H1 (cell line): ENCODE data around the gene OR5H1. TPM values are rescaled to one million over a fixed set of nuclear protein-coding genes. Genes with fewer than 3 reads are reported as not detected.

Experiments used
- CTCF ChIA-PET: fragments of 300-600 bp; sonication (Branson Sonifier 250); formaldehyde crosslinking; loops from one replicate; lab custom pipeline; 2021; ENCODE audit not compliant: partially characterized antibody; lab: Charles Lee
- POLR2A ChIA-PET: fragments of 300-600 bp; sonication (Branson Sonifier 250); formaldehyde crosslinking; loops from one replicate; lab custom pipeline; 2021; ENCODE audit warnings: inconsistent platforms; ENCODE audit not compliant: partially characterized antibody; lab: Charles Lee
- DNase-seq, 2 experiments: peaks; one replicate each; pipeline versions ENCODE4 v3.0.0 to v3.0.0-alpha.2; 2010 to 2022; ENCODE audit warnings: low spot score in 2 of 2, low read depth in 1 of 2, mixed read lengths in 1 of 2
- FAIRE-seq: peaks from 2 replicates; lab custom pipeline; 2011; peaks lifted over from hg19 to GRCh38; lab: Jason Lieb, UNC
- H2AFZ ChIP-seq: 2 replicates; pipeline ENCODE4 v1.8.1; 2012; ENCODE audit warnings: low read length, inconsistent platforms
- H2AK5ac ChIP-seq: 2 replicates; pipeline ENCODE4 v1.6.1; 2013; ENCODE audit warnings: low read depth, low read length
- H2BK120ac ChIP-seq: replicated peaks from 2 replicates; pipeline ENCODE3; 2013; ENCODE audit warnings: low read depth, low read length, inconsistent platforms
- H2BK12ac ChIP-seq: 2 replicates; pipeline ENCODE4 v1.6.1; 2013; ENCODE audit warnings: low read depth, low read length
- H2BK15ac ChIP-seq: 2 replicates; pipeline ENCODE4 v1.6.1; 2013; ENCODE audit warnings: low read length
- H2BK20ac ChIP-seq: 2 replicates; pipeline ENCODE4 v1.6.1; 2013; ENCODE audit warnings: low read length
- H2BK5ac ChIP-seq: 2 replicates; pipeline ENCODE4 v1.6.1; 2013; ENCODE audit warnings: low read depth, low read length
- H3K14ac ChIP-seq: 2 replicates; pipeline ENCODE4 v1.6.1; 2013; ENCODE audit warnings: inconsistent platforms; ENCODE audit not compliant: insufficient read length
- H3K18ac ChIP-seq: 2 replicates; pipeline ENCODE4 v1.6.1; 2013; ENCODE audit warnings: low read length; ENCODE audit errors: extremely low read depth
- H3K23ac ChIP-seq: 2 replicates; pipeline ENCODE4 v1.6.1; 2013; ENCODE audit warnings: inconsistent platforms; ENCODE audit not compliant: insufficient read length
- H3K23me2 ChIP-seq: 2 replicates; pipeline ENCODE4 v1.6.1; 2013; ENCODE audit warnings: low read depth, low read length
- H3K27ac ChIP-seq: 2 replicates; pipeline ENCODE4 v1.6.1; 2011; ENCODE audit warnings: low read depth, low read length, inconsistent platforms
- H3K27me3 ChIP-seq, 4 experiments: replicated peaks in 1 of 4; 1 replicate in 1 of 4; 2 replicates in 3 of 4; pipeline versions ENCODE4 v1.6.1 to v1.8.1; 2011 to 2013; ENCODE audit warnings: low read length in 3 of 4, mild to moderate bottlenecking in 3 of 4, inconsistent platforms in 2 of 4, mixed read lengths in 2 of 4, moderate library complexity in 1 of 4; ENCODE audit not compliant: control insufficient read depth in 3 of 4, insufficient read depth in 3 of 4; ENCODE audit errors: extremely low read depth in 1 of 4
- H3K36me3 ChIP-seq, 4 experiments: 2 replicates each; pipeline versions ENCODE4 v1.6.1 to v1.8.1; 2011 to 2013; ENCODE audit warnings: mild to moderate bottlenecking in 4 of 4, low read length in 3 of 4, moderate library complexity in 2 of 4, control low read depth in 1 of 4, inconsistent platforms in 1 of 4; ENCODE audit not compliant: insufficient read depth in 4 of 4, control insufficient read depth in 2 of 4
- H3K4ac ChIP-seq: replicated peaks from 2 replicates; pipeline ENCODE3; 2013; ENCODE audit warnings: low read length, low read depth, mixed read lengths, inconsistent platforms; ENCODE audit not compliant: insufficient read length
- H3K4me1 ChIP-seq, 4 experiments: replicated peaks in 1 of 4; 1 replicate in 1 of 4; 2 replicates in 3 of 4; pipeline versions ENCODE4 v1.6.1 to v1.8.1; 2011 to 2013; ENCODE audit warnings: low read length in 3 of 4, inconsistent platforms in 2 of 4, mixed read lengths in 1 of 4; ENCODE audit not compliant: insufficient read depth in 4 of 4, control insufficient read depth in 3 of 4
- H3K4me2 ChIP-seq, 2 experiments: 2 replicates each; pipeline versions ENCODE4 v1.6.1 to v1.8.1; 2011 to 2013; ENCODE audit warnings: low read depth in 2 of 2, low read length in 2 of 2, control low read depth in 1 of 2, inconsistent platforms in 1 of 2, mild to moderate bottlenecking in 1 of 2; ENCODE audit not compliant: insufficient read depth in 1 of 2
- H3K4me3 ChIP-seq, 4 experiments: fragments of 200-600, 300-600 bp in 1 of 4; sonication (generic), shearing (Covaris generic), sonication (Bioruptor Twin) in 1 of 4; 2 replicates each; pipeline versions ENCODE4 v1.5.1 to v1.8.1; 2011 to 2016; ENCODE audit warnings: low read length in 4 of 4, low read depth in 3 of 4, control low read depth in 2 of 4, inconsistent platforms in 2 of 4, mild to moderate bottlenecking in 2 of 4, mixed read lengths in 1 of 4, moderate library complexity in 1 of 4; ENCODE audit not compliant: insufficient read depth in 2 of 4; ENCODE audit errors: extremely low read depth in 1 of 4
- H3K56ac ChIP-seq: replicated peaks from 2 replicates; pipeline ENCODE3; 2013; ENCODE audit warnings: low read depth, mild to moderate bottlenecking, mixed read lengths, low read length, inconsistent platforms; ENCODE audit not compliant: insufficient read length
- H3K79me1 ChIP-seq: 2 replicates; pipeline ENCODE4 v1.6.1; 2013; ENCODE audit warnings: low read depth, low read length, control low read depth
- H3K79me2 ChIP-seq, 2 experiments: 2 replicates each; pipeline versions ENCODE4 v1.6.1 to v1.8.1; 2012 to 2013; ENCODE audit warnings: low read length in 2 of 2, mild to moderate bottlenecking in 2 of 2, inconsistent platforms in 1 of 2; ENCODE audit not compliant: insufficient read depth in 2 of 2, control insufficient read depth in 1 of 2
- H3K9ac ChIP-seq, 4 experiments: replicated peaks in 1 of 4; 1 replicate in 1 of 4; 2 replicates in 3 of 4; pipeline versions ENCODE4 v1.6.1 to v1.8.1; 2011 to 2013; ENCODE audit warnings: low read depth in 3 of 4, low read length in 3 of 4, control low read depth in 2 of 4, mild to moderate bottlenecking in 2 of 4, moderate library complexity in 2 of 4, inconsistent platforms in 1 of 4; ENCODE audit errors: extremely low read depth in 1 of 4
- H3K9me3 ChIP-seq, 2 experiments: 2 replicates each; pipeline versions ENCODE4 v1.6.1 to v1.8.1; 2012 to 2013; ENCODE audit warnings: mild to moderate bottlenecking in 2 of 2, moderate library complexity in 2 of 2, control low read depth in 1 of 2, inconsistent platforms in 1 of 2, low read depth in 1 of 2, low read length in 1 of 2, mixed read lengths in 1 of 2; ENCODE audit not compliant: insufficient read depth in 2 of 2
- H4K20me1 ChIP-seq, 2 experiments: replicated peaks in 1 of 2; 2 replicates each; pipeline versions ENCODE3 to v1.8.1; 2011 to 2013; ENCODE audit warnings: inconsistent platforms in 2 of 2, low read length in 2 of 2, mild to moderate bottlenecking in 1 of 2; ENCODE audit not compliant: insufficient read depth in 2 of 2, control insufficient read depth in 1 of 2
- H4K5ac ChIP-seq: 2 replicates; pipeline ENCODE4 v1.6.1; 2013; ENCODE audit warnings: low read length, low read depth, mixed read lengths, inconsistent platforms; ENCODE audit not compliant: insufficient read length
- H4K8ac ChIP-seq: 2 replicates; pipeline ENCODE4 v1.8.0; 2013; ENCODE audit warnings: mild to moderate bottlenecking, moderate library complexity, low read length, inconsistent platforms; ENCODE audit not compliant: insufficient read depth; ENCODE audit errors: extremely low read depth
- H4K91ac ChIP-seq: replicated peaks from 2 replicates; pipeline ENCODE3; 2013; ENCODE audit warnings: low read length, mixed read lengths, inconsistent platforms; ENCODE audit not compliant: insufficient read length
- BCL11A ChIP-seq, 2 experiments: IDR thresholded peaks; one replicate each; pipeline ENCODE4 v1.6.1; 2011; ENCODE audit warnings: low read depth in 2 of 2, low read length in 2 of 2, mild to moderate bottlenecking in 2 of 2
- BRCA1 ChIP-seq: IDR thresholded peaks from 2 replicates; pipeline ENCODE4 v1.6.1; 2012; ENCODE audit warnings: low read depth, low read length, improper control_type of control experiment
- CREB1 ChIP-seq: IDR thresholded peaks from 2 replicates; pipeline ENCODE4 v1.6.1; 2012; ENCODE audit warnings: inconsistent platforms
- EGR1 ChIP-seq: IDR thresholded peaks from 2 replicates; pipeline ENCODE4 v1.6.1; 2011; ENCODE audit warnings: low read depth, low read length, borderline replicate concordance
- GABPA ChIP-seq: IDR thresholded peaks from 2 replicates; pipeline ENCODE4 v1.6.1; 2011; ENCODE audit warnings: mild to moderate bottlenecking, low read length, moderate library complexity, borderline replicate concordance; ENCODE audit not compliant: insufficient read depth
- SP1 ChIP-seq: IDR thresholded peaks from 2 replicates; pipeline ENCODE4 v1.6.1; 2011; ENCODE audit warnings: low read depth, low read length
- TBP ChIP-seq: IDR thresholded peaks from 2 replicates; pipeline ENCODE4 v1.6.1; 2011; ENCODE audit warnings: low read depth, low read length, improper control_type of control experiment
- WGBS, 2 experiments: shearing (Covaris generic) in 1 of 2; methylation state at CpG; one replicate each; pipeline versions ENCODE4 v1.1.6 to v1.1.7; 2013 to 2015; ENCODE audit warnings: low lambda C conversion rate in 2 of 2, mixed read lengths in 2 of 2, inconsistent platforms in 1 of 2, low coverage in 1 of 2, missing lambda C conversion rate in 1 of 2; ENCODE audit not compliant: insufficient replicate concordance in 2 of 2, insufficient coverage in 1 of 2, insufficient read length in 1 of 2; ENCODE audit errors: extremely low coverage in 1 of 2, missing lambda C conversion rate in 1 of 2; 5-methylcytosine and 5-hydroxymethylcytosine counted together
- polyA plus RNA-seq, 7 experiments: library from polyadenylated mRNA; depleted of rRNA in 3 of 7; stranded (reverse) in 5 of 7; unstranded in 2 of 7; fragments of >200 nt in 5 of 7; fragments of 200-250 nt in 2 of 7; gene quantifications; 1 replicate in 5 of 7; 2 replicates in 1 of 7; 4 replicates in 1 of 7; pipeline versions ENCODE4 v1.2.1 to v1.2.3, GENCODE V29; 2011 to 2013; ENCODE audit warnings: missing spikeins in 2 of 7, mixed read lengths in 2 of 7
- total RNA-seq: library from RNA; stranded (reverse); fragmentation: NEBNext Ultra II Directional; extraction: Animal tissue kit (Norgen Biotek cat#: 25700); gene quantifications from 2 replicates; pipeline ENCODE4 v1.2.1, GENCODE V29; 2021

Gene OR5H1
- total and polyA plus RNA-seq, 2 of the 8 experiments (the other 6 are each of a cell fraction or from before 2014, with no cell fraction given) = not detected

- no peak overlapping the region for H4K8ac ChIP-seq
- CTCF ChIA-PET = interaction anchor here (1.0 to 1.2 kb wide), 2 partner anchors 11 to 17 kb away, joined by 3 read pairs; no protein-coding TSS in a partner anchor
- WGBS, 2 experiments = 92% methylated on average over 4 of the region's 4 CpGs; no CpG with 5 or more reads in 1 of the 2 experiments
- no peak overlapping the region for H3K18ac ChIP-seq
- H3K23me2 ChIP-seq = no peaks in the 10 kb centered on the region; the same call in 1 of the 2 replicates
- POLR2A ChIA-PET = no interaction called here
- no peak overlapping the region for H4K5ac ChIP-seq
- no peak overlapping the region for H2BK15ac ChIP-seq
- no peak overlapping the region for H3K4me3 ChIP-seq
- H3K4me2 ChIP-seq = no peak overlapping the region
- H3K79me2 ChIP-seq = no peaks in the 10 kb centered on the region
- no peak overlapping the region for H3K9ac ChIP-seq
- H2BK20ac ChIP-seq = no peak overlapping the region
- no peak for DNase-seq
- no peak overlapping the region for H2AFZ ChIP-seq
- H3K23ac ChIP-seq = no peak overlapping the region
- no peak overlapping the region for H2BK120ac ChIP-seq
- no peak overlapping the region for H2BK12ac ChIP-seq
- no peak overlapping the region for H2AK5ac ChIP-seq
- no peak overlapping the region for H4K91ac ChIP-seq
- H3K36me3 ChIP-seq = no peaks in the 10 kb centered on the region
- no peak overlapping the region for H3K4ac ChIP-seq
- H3K4me1 ChIP-seq = peaks cover 0 to 3% (median 0%) of the 10 kb centered on the region in 4 experiments; a peak in 1 of 7 replicates
- H3K56ac ChIP-seq = no peak overlapping the region
- no peaks in the 10 kb centered on the region for H3K27me3 ChIP-seq
- no peak overlapping the region for H2BK5ac ChIP-seq
- H4K20me1 ChIP-seq = no peaks in the 10 kb centered on the region
- no peaks in the 10 kb centered on the region for H3K79me1 ChIP-seq
- no peak overlapping the region for H3K14ac ChIP-seq
- no peak for FAIRE-seq
- peaks cover 15 to 26% of the 10 kb centered on the region in 2 experiments for H3K9me3 ChIP-seq
- no peak overlapping the region for H3K27ac ChIP-seq
- TF ChIP-seq BCL11A (IDR thresholded peaks at IDR 0.05; ENCODE audit: low read depth in 2 of 2, low read length in 2 of 2) (no peak), GABPA (no peak), TBP (no peak), CREB1 (no peak), SP1 (no peak), BRCA1 (no peak), EGR1 (no peak)
Measured at GRCh38 chr3:98109807-98110549, 20.5 kb upstream of the OR5H1 start.
